ENCODE data around the gene IP6K1.

DNA sequence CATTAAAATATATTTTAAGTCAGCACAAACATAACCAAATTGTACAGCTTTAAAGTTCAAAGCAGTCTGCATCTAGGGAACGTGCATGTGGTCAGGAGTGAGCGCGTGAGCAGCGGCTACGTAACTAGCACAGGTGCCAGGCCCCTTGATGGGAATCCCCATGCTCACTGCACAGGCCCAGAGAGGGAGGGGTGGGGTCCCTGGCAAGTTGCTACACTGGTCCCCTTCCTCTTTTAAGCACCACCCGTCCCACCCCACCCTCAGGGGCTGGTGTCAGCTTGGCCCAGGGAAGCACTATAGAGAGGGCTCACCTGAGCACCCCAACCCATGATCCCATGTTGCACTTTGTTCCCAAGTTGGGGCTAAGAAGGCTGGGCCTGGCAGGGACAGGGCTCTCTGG lies 61.8 kb downstream of the IP6K1 start:
- TF ChIP-seq, protein P1, sequence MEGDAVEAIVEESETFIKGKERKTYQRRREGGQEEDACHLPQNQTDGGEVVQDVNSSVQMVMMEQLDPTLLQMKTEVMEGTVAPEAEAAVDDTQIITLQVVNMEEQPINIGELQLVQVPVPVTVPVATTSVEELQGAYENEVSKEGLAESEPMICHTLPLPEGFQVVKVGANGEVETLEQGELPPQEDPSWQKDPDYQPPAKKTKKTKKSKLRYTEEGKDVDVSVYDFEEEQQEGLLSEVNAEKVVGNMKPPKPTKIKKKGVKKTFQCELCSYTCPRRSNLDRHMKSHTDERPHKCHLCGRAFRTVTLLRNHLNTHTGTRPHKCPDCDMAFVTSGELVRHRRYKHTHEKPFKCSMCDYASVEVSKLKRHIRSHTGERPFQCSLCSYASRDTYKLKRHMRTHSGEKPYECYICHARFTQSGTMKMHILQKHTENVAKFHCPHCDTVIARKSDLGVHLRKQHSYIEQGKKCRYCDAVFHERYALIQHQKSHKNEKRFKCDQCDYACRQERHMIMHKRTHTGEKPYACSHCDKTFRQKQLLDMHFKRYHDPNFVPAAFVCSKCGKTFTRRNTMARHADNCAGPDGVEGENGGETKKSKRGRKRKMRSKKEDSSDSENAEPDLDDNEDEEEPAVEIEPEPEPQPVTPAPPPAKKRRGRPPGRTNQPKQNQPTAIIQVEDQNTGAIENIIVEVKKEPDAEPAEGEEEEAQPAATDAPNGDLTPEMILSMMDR (IDR thresholded peaks at IDR 0.05) = no peak
- TF ChIP-seq POLR2A (IDR thresholded peaks at IDR 0.05) = no peak
- no peak for TF ChIP-seq EP300 (IDR thresholded peaks at IDR 0.05)
- TF ChIP-seq POLR2AphosphoS5 (IDR thresholded peaks at IDR 0.05) = no peak

Measured in sigmoid colon (tissue), 4 donors.